Ovary (tissue), 3 donors: ENCODE measurements around the gene RNF43.

Source experiments
- CTCF ChIP-seq, 3 donors: fragments of 450-650 bp in 2 of 3; fragments of 200-600 bp in 1 of 3; IDR thresholded peaks; one replicate each; pipeline versions ENCODE4 v1.5.1 to v1.8.0; 2016 to 2022; ENCODE audit warnings: antibody characterized with exemption in 3 of 3, mild to moderate bottlenecking in 1 of 3
- POLR2A ChIP-seq: fragments of 450-650 bp; IDR thresholded peaks from one replicate; pipeline ENCODE4 v1.6.1; 2017; ENCODE audit warnings: antibody characterized with exemption, mild to moderate bottlenecking, moderate library complexity
- donor health status: DM: no; HTN: no; CAD: no.

- TF ChIP-seq POLR2A (no peak), CTCF (IDR thresholded peaks at IDR 0.05) (no peak)
Measured at GRCh38 chr17:58373003-58373402, 44.3 kb downstream of the RNF43 start.
